PC-9 (cell line): ENCODE results near the gene NELL1.

Experiments
- CTCF ChIP-seq: fragments of 200-600 bp; sonication (generic); conservative IDR thresholded peaks from 2 replicates; pipeline ENCODE4 v1.6.1; 2017; ENCODE audit warnings: mixed run types, antibody characterized with exemption, mild to moderate bottlenecking, moderate library complexity
- EZH2 ChIP-seq: fragments of 200-600 bp; sonication (generic); IDR thresholded peaks from 2 replicates; pipeline ENCODE4 v1.8.0; 2017; ENCODE audit warnings: antibody characterized with exemption, low read depth

GRCh38 chr11:21285104-21285503 is 615.7 kb downstream of the NELL1 start:
- TF ChIP-seq CTCF (no peak), EZH2 (no peak)
